GM18526 (cell line): ENCODE data around the gene SLX4.

ENCODE experiments used
- POLR2A ChIP-seq: IDR thresholded peaks from 3 replicates; pipeline ENCODE4 v1.6.1; 2011; ENCODE audit not compliant: insufficient read length; ENCODE audit errors: extremely low read depth

The SLX4 gene

GRCh38 chr16:3609895-3610697, 1.3 kb downstream of the SLX4 start:
- TF ChIP-seq POLR2A: no peak

GRCh38 chr16:3608069-3608468, 3.3 kb downstream of the SLX4 start:
- TF ChIP-seq POLR2A: no peak

GRCh38 chr16:3607634-3608033, 3.8 kb downstream of the SLX4 start:
- TF ChIP-seq POLR2A: no peak

GRCh38 chr16:3607161-3607560, 4.2 kb downstream of the SLX4 start:
- no peak for TF ChIP-seq POLR2A

- no peak for TF ChIP-seq POLR2A
Observed at GRCh38 chr16:3606441-3606840, 5.0 kb downstream of the SLX4 start.

GRCh38 chr16:3602320-3602653, 9.1 kb downstream of the SLX4 start:
- no peak for TF ChIP-seq POLR2A

GRCh38 chr16:3601614-3602319, 9.6 kb downstream of the SLX4 start:
- no peak for TF ChIP-seq POLR2A

- TF ChIP-seq POLR2A: no peak
Observed at GRCh38 chr16:3599922-3600321, 11.5 kb downstream of the SLX4 start.

- TF ChIP-seq POLR2A: no peak
Observed at GRCh38 chr16:3599121-3599520, 12.3 kb downstream of the SLX4 start.

GRCh38 chr16:3598236-3598635, 13.2 kb downstream of the SLX4 start:
- no peak for TF ChIP-seq POLR2A

- no peak for TF ChIP-seq POLR2A
Observed at GRCh38 chr16:3597676-3598075, 13.7 kb downstream of the SLX4 start.

- no peak for TF ChIP-seq POLR2A
Observed at GRCh38 chr16:3597226-3597625, 14.2 kb downstream of the SLX4 start.

- TF ChIP-seq POLR2A: no peak
Observed at GRCh38 chr16:3596101-3596861, 15.1 kb downstream of the SLX4 start.

GRCh38 chr16:3595521-3596021, 15.8 kb downstream of the SLX4 start:
- no peak for TF ChIP-seq POLR2A

GRCh38 chr16:3595110-3595486, 16.3 kb downstream of the SLX4 start:
- TF ChIP-seq POLR2A: no peak
